Neuronal stem cell (in vitro differentiated cells): ENCODE measurements around the gene NIN. TPM values are rescaled to one million over a fixed set of nuclear protein-coding genes. Genes with fewer than 3 reads are reported as not detected.

Experiments used
- DNase-seq: peaks from one replicate; pipeline ENCODE4 v3.0.0-alpha.2; 2013; ENCODE audit warnings: low spot score
- H2AFZ ChIP-seq: one replicate; pipeline ENCODE4 v1.6.1; 2013; ENCODE audit warnings: mild to moderate bottlenecking, low read length, inconsistent platforms
- H2AK5ac ChIP-seq: 2 replicates; pipeline ENCODE4 v1.6.1; 2013; ENCODE audit warnings: low read depth, mild to moderate bottlenecking, inconsistent platforms, low read length, moderate library complexity, mixed read lengths
- H2BK120ac ChIP-seq: 2 replicates; pipeline ENCODE4 v1.6.1; 2013; ENCODE audit warnings: low read depth, mild to moderate bottlenecking, inconsistent platforms, low read length, moderate library complexity, mixed read lengths
- H2BK12ac ChIP-seq: one replicate; pipeline ENCODE4 v1.6.1; 2013; ENCODE audit warnings: low read length, inconsistent platforms
- H2BK15ac ChIP-seq: 2 replicates; pipeline ENCODE4 v1.6.1; 2013; ENCODE audit warnings: mild to moderate bottlenecking, low read length, inconsistent platforms, mixed read lengths
- H2BK5ac ChIP-seq: one replicate; pipeline ENCODE4 v1.6.1; 2013; ENCODE audit warnings: inconsistent platforms, mild to moderate bottlenecking, low read length, moderate library complexity
- H3K14ac ChIP-seq: one replicate; pipeline ENCODE4 v1.6.1; 2013; ENCODE audit warnings: low read length, inconsistent platforms
- H3K18ac ChIP-seq: 2 replicates; pipeline ENCODE4 v1.6.1; 2013; ENCODE audit warnings: low read length, inconsistent platforms
- H3K23ac ChIP-seq: 2 replicates; pipeline ENCODE4 v1.6.1; 2013; ENCODE audit warnings: low read depth, mild to moderate bottlenecking, mixed read lengths, low read length, inconsistent platforms; ENCODE audit not compliant: poor library complexity
- H3K27ac ChIP-seq: replicated peaks from 3 replicates; pipeline ENCODE4 v1.5.1; 2013; ENCODE audit warnings: low read length, inconsistent platforms
- H3K27me3 ChIP-seq, 3 experiments: 2 replicates each; pipeline ENCODE4 v1.6.1; 2013; ENCODE audit warnings: low read length in 3 of 3, mild to moderate bottlenecking in 2 of 3, inconsistent platforms in 1 of 3, low read depth in 1 of 3, mixed read lengths in 1 of 3, moderate library complexity in 1 of 3; ENCODE audit not compliant: control insufficient read depth in 3 of 3, insufficient read depth in 3 of 3
- H3K36me3 ChIP-seq, 2 donors: replicated peaks in 1 of 2; 2 replicates each; pipeline ENCODE4 v1.6.1; 2013; ENCODE audit warnings: low read length in 2 of 2; ENCODE audit not compliant: control insufficient read depth in 2 of 2, insufficient read depth in 2 of 2
- H3K4ac ChIP-seq: 2 replicates; pipeline ENCODE4 v1.6.1; 2013; ENCODE audit warnings: inconsistent platforms, mild to moderate bottlenecking, low read length, moderate library complexity
- H3K4me1 ChIP-seq, 2 donors: 1 replicate in 1 of 2; 2 replicates in 1 of 2; pipeline ENCODE4 v1.6.1; 2013; ENCODE audit warnings: low read length in 2 of 2, low read depth in 1 of 2; ENCODE audit not compliant: control insufficient read depth in 2 of 2, insufficient read depth in 1 of 2
- H3K4me2 ChIP-seq: one replicate; pipeline ENCODE4 v1.6.1; 2013; ENCODE audit warnings: mild to moderate bottlenecking, low read length, inconsistent platforms; ENCODE audit not compliant: insufficient read depth, poor library complexity, severe bottlenecking
- H3K4me3 ChIP-seq, 2 donors: 2 replicates each; pipeline ENCODE4 v1.5.1; 2013; ENCODE audit warnings: low read length in 2 of 2, mild to moderate bottlenecking in 2 of 2, inconsistent platforms in 1 of 2, moderate library complexity in 1 of 2
- H3K79me1 ChIP-seq: one replicate; pipeline ENCODE4 v1.6.1; 2013; ENCODE audit warnings: low read depth, mild to moderate bottlenecking, inconsistent platforms, low read length, moderate library complexity
- H3K9ac ChIP-seq: one replicate; pipeline ENCODE4 v1.6.1; 2013; ENCODE audit warnings: mild to moderate bottlenecking, low read depth, low read length, inconsistent platforms; ENCODE audit not compliant: poor library complexity
- H3K9me3 ChIP-seq, 2 donors: replicated peaks in 1 of 2; 2 replicates each; pipeline versions ENCODE3 to v1.6.1; 2013; ENCODE audit warnings: low read length in 2 of 2, mild to moderate bottlenecking in 2 of 2, inconsistent platforms in 1 of 2, low read depth in 1 of 2, mixed read lengths in 1 of 2, moderate library complexity in 1 of 2; ENCODE audit not compliant: control insufficient read depth in 2 of 2, insufficient read depth in 1 of 2
- H4K8ac ChIP-seq: one replicate; pipeline ENCODE4 v1.6.1; 2013; ENCODE audit warnings: low read depth, mild to moderate bottlenecking, inconsistent platforms, low read length, moderate library complexity
- H4K91ac ChIP-seq: one replicate; pipeline ENCODE4 v1.6.1; 2013; ENCODE audit warnings: low read length, low read depth, mild to moderate bottlenecking, inconsistent platforms; ENCODE audit not compliant: poor library complexity
- WGBS, 2 donors: extraction: QIAGEN DNeasy Blood & Tissue Kit; methylation state at CpG; one replicate each; pipeline ENCODE4 v1.1.7; 2013; ENCODE audit warnings: missing lambda C conversion rate in 2 of 2, mixed read lengths in 1 of 2; ENCODE audit not compliant: insufficient read length in 2 of 2, insufficient replicate concordance in 1 of 2; ENCODE audit errors: extremely low coverage in 2 of 2; 5-methylcytosine and 5-hydroxymethylcytosine counted together
- small RNA-seq: library from polyadenylated mRNA; stranded (forward); fragments of <200 nt; extraction: miRNeasy Mini kit (QIAGEN cat#:217004); gene quantifications from one replicate; pipeline ENCODE3, GENCODE V24; 2013; ENCODE audit not compliant: insufficient read depth

The NIN gene

DNA sequence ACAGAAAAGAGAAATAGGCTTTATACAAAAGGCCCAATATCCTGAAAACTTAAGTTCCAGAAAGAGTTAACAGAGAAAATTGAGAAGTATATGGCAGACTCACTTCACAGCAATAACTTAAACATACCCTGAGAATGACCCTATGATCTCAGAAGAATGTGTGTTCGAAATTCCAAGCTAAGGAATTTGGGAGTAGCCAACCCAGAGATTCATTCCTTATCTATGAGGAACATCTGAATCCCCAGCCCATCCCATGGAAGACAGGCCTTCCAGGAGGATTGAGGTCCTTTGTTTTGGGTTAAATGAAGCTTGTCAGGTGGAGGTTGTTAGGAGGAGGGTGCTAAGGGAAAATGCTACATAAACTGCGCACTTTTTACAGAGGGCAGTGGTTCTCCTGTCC, 155.4 kb downstream of the NIN start:
- no CpG with 5 or more reads among the region's 2 CpGs for WGBS, 2 donors
- Histone ChIP-seq H2BK15ac (no peak overlapping the region), H3K14ac (no peak overlapping the region), H3K18ac (no peak overlapping the region), H3K4me3 (no peak overlapping the region), H3K23ac (no peak overlapping the region), H3K4me1 (peaks cover 0 to 3% of the 10 kb centered on the region in 2 donors), H3K79me1 (no peaks in the 10 kb centered on the region), H3K4ac (no peak overlapping the region), H3K27ac (no peak overlapping the region), H3K27me3 (no peaks in the 10 kb centered on the region), H4K91ac (no peak overlapping the region), H3K9me3 (no peaks in the 10 kb centered on the region), H2AK5ac (no peak overlapping the region), H3K9ac (no peak overlapping the region), H2BK120ac (no peak overlapping the region), H2AFZ (no peak overlapping the region), H4K8ac (no peak overlapping the region), H2BK5ac (no peak overlapping the region), H2BK12ac (no peak overlapping the region), H3K36me3 (no peaks in the 10 kb centered on the region), H3K4me2 (no peak overlapping the region)
- no peak for DNase-seq

DNA sequence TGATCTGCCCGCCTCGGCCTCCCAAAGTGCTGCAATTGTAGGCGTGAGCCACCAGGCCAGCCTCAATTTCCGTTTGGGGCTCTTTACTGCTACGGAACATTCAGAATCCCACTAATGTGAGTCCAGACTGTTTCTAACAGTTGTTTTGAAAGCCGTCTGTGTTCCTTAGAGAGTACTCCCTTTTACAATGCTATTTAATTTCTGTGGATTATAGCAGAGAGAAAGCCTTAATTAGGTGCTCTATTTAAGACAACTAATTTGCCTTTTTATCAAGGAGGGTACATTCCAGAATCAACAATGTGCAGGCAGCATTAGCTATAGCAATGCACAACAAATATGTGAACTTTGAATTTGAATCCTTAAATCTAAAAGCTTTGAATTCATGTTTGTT, 160.1 kb downstream of the NIN start:
- Histone ChIP-seq H3K18ac (no peak overlapping the region), H2AFZ (no peak overlapping the region), H3K36me3 (no peaks in the 10 kb centered on the region), H2BK120ac (no peak overlapping the region), H3K23ac (no peak overlapping the region), H3K4me3 (no peak overlapping the region), H2AK5ac (no peak overlapping the region), H3K14ac (no peak overlapping the region), H3K4ac (no peak overlapping the region), H3K9ac (no peak overlapping the region), H3K4me2 (no peak overlapping the region), H4K91ac (no peak overlapping the region), H3K27me3 (no peaks in the 10 kb centered on the region), H4K8ac (no peak overlapping the region), H3K4me1 (peaks cover 7 to 15% of the 10 kb centered on the region in 2 donors), H3K9me3 (no peaks in the 10 kb centered on the region), H3K79me1 (no peaks in the 10 kb centered on the region), H2BK5ac (no peak overlapping the region), H2BK15ac (no peak overlapping the region), H3K27ac (no peak overlapping the region), H2BK12ac (no peak overlapping the region)
- WGBS, 2 donors: no CpG with 5 or more reads among the region's 6 CpGs
- DNase-seq: no peak

DNA sequence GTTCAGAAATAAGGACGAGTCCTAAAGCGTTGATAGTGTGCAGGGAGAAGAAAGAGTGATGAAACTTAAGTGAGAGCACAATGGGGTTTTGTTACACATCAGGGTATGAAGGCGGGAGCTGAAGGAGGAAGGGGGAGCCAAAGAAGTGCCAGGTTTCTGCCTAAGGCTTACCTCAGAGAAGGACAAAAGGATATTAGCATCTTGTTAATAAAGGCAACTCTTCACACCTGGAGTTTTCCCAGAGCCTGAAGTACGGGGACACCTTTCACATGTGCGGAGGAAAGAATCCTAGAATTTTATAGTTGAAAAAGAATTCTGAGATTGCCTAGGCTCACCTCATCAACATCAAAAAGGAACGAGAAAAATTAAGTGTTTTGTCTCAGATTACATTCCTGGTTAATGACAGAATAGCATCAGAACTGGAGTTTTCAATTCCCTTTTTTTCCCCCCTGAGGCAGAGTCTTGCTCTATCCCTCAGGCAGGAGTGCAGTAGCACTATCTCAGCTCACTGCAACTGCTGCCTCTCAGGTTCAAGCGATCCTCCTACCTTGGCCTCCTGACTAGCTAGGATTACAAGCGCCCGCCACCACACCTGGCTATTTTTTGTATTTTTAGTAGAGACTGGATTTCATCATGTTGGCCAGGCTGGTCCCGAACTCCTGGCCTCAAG, 160.6 kb downstream of the NIN start:
- Histone ChIP-seq H2BK120ac (no peak overlapping the region), H2BK15ac (no peak overlapping the region), H3K36me3 (no peaks in the 10 kb centered on the region), H4K8ac (no peak overlapping the region), H3K4ac (no peak overlapping the region), H3K27me3 (no peaks in the 10 kb centered on the region), H3K4me3 (no peak overlapping the region), H2AFZ (peak overlapping the region; percentile 93), H3K9ac (no peak overlapping the region), H3K79me1 (no peaks in the 10 kb centered on the region), H3K23ac (no peak overlapping the region), H3K18ac (no peak overlapping the region), H3K4me1 (peaks cover 7 to 15% of the 10 kb centered on the region in 2 donors), H2AK5ac (no peak overlapping the region), H3K14ac (no peak overlapping the region), H2BK5ac (no peak overlapping the region), H3K27ac (no peak overlapping the region), H2BK12ac (no peak overlapping the region), H3K4me2 (no peak overlapping the region), H3K9me3 (no peaks in the 10 kb centered on the region), H4K91ac (no peak overlapping the region)
- no CpG with 5 or more reads among the region's 10 CpGs for WGBS, 2 donors
- no peak for DNase-seq

Small RNA genes lying within 50 kb of the gene (small RNA-seq; reads per million reads assigned to genes)
- not detected for gene RF00593
